Right atrium auricular region (tissue), 2 donors: ENCODE results near the gene BMP8A. TPM values are rescaled to one million over a fixed set of nuclear protein-coding genes. Genes with fewer than 3 reads are reported as not detected.

Experiments used
- DNase-seq: peaks from one replicate; pipeline ENCODE4 v3.0.0-alpha.2; 2019; ENCODE audit warnings: low spot score
- H3K27ac ChIP-seq, 2 donors: fragments of 200-600 bp; sonication (generic); 1 replicate in 1 of 2; 2 replicates in 1 of 2; pipeline ENCODE4 v1.5.1; 2016 to 2019
- H3K27me3 ChIP-seq, 2 donors: fragments of 200-600 bp; sonication (generic); one replicate each; pipeline versions ENCODE4 v1.5.1 to v1.6.0; 2017 to 2019
- H3K36me3 ChIP-seq: fragments of 200-600 bp; sonication (generic); one replicate; pipeline ENCODE4 v1.5.1; 2016
- H3K4me1 ChIP-seq, 2 donors: fragments of 200-600 bp; sonication (generic); one replicate each; pipeline versions ENCODE4 v1.5.1 to v1.6.0; 2017 to 2019
- H3K4me3 ChIP-seq, 2 donors: fragments of 200-600 bp; sonication (generic); 1 replicate in 1 of 2; 2 replicates in 1 of 2; pipeline ENCODE4 v1.5.1; 2017 to 2019; ENCODE audit warnings: mild to moderate bottlenecking in 1 of 2, moderate library complexity in 1 of 2
- H3K9me3 ChIP-seq, 2 donors: fragments of 200-600 bp; sonication (generic); one replicate each; pipeline ENCODE4 v1.5.1; 2019
- CTCF ChIP-seq, 2 donors: fragments of 200-600 bp; sonication (generic); IDR thresholded peaks; one replicate each; pipeline ENCODE4 v1.5.1; 2019; ENCODE audit warnings: antibody characterized with exemption in 2 of 2
- total RNA-seq, 2 donors: library from RNA; depleted of rRNA; stranded (reverse); fragments of >200 nt; gene quantifications; one replicate each; pipeline ENCODE4 v1.1.0, GENCODE V29; 2016

Gene BMP8A
- total RNA-seq, 2 donors from 2014 or later: 1.4 to 3.2 TPM

GRCh38 chr1:39450956-39451606 is 40.4 kb upstream of the BMP8A start:
- H3K27ac ChIP-seq: peak overlapping the region; percentile 7 to 59
- TF ChIP-seq CTCF (IDR thresholded peaks at IDR 0.05): no peak
- peaks cover 96% of the 10 kb centered on the region for H3K36me3 ChIP-seq

GRCh38 chr1:39452081-39452480 is 39.4 kb upstream of the BMP8A start:
- H3K4me1 ChIP-seq: peaks cover 0 to 24% of the 10 kb centered on the region in 2 donors
- TF ChIP-seq CTCF (IDR thresholded peaks at IDR 0.05): no peak
- H3K4me3 ChIP-seq: no peak overlapping the region
- H3K27ac ChIP-seq: peak overlapping the region; percentile 19 to 59
- H3K9me3 ChIP-seq: no peaks in the 10 kb centered on the region
- no peaks in the 10 kb centered on the region for H3K27me3 ChIP-seq
- H3K36me3 ChIP-seq: peaks cover 96% of the 10 kb centered on the region
- DNase-seq: no peak

More at GRCh38 chr1:39450956-39451606, 40.4 kb upstream of the BMP8A start:
- Histone ChIP-seq H3K4me3 (no peak overlapping the region), H3K4me1 (peaks cover 0 to 24% of the 10 kb centered on the region in 2 donors), H3K9me3 (no peaks in the 10 kb centered on the region), H3K27me3 (no peaks in the 10 kb centered on the region)
- no peak for DNase-seq

- Histone ChIP-seq H3K4me3 (no peak overlapping the region), H3K4me1 (peaks cover 0 to 24% of the 10 kb centered on the region in 2 donors), H3K36me3 (peaks cover 96% of the 10 kb centered on the region), H3K27me3 (no peaks in the 10 kb centered on the region), H3K9me3 (no peaks in the 10 kb centered on the region), H3K27ac (peak overlapping the region; percentile 19 to 59)
- no peak for DNase-seq
- TF ChIP-seq CTCF (IDR thresholded peaks at IDR 0.05): no peak
Observed at GRCh38 chr1:39452540-39452939, 38.9 kb upstream of the BMP8A start.

GRCh38 chr1:39453603-39454002 is 37.8 kb upstream of the BMP8A start:
- Histone ChIP-seq H3K9me3 (no peaks in the 10 kb centered on the region), H3K36me3 (peaks cover 96% of the 10 kb centered on the region), H3K4me1 (peaks cover 0 to 24% of the 10 kb centered on the region in 2 donors), H3K4me3 (no peak overlapping the region), H3K27ac (peak overlapping the region in 1 of 2 donors; percentile 9), H3K27me3 (no peaks in the 10 kb centered on the region)
- no peak for TF ChIP-seq CTCF (IDR thresholded peaks at IDR 0.05)
- peak; percentile 81 for DNase-seq

- H3K4me1 ChIP-seq: no peaks in the 10 kb centered on the region
- H3K9me3 ChIP-seq: no peaks in the 10 kb centered on the region
- TF ChIP-seq CTCF (IDR thresholded peaks at IDR 0.05): no peak
- H3K27me3 ChIP-seq: no peaks in the 10 kb centered on the region
- no peak overlapping the region for H3K4me3 ChIP-seq
- no peak for DNase-seq
- H3K27ac ChIP-seq: no peak overlapping the region
- peaks cover 99% of the 10 kb centered on the region for H3K36me3 ChIP-seq
Observed at GRCh38 chr1:39458991-39459390, 32.4 kb upstream of the BMP8A start.

- Histone ChIP-seq H3K27me3 (no peaks in the 10 kb centered on the region), H3K27ac (no peak overlapping the region), H3K4me3 (no peak overlapping the region), H3K4me1 (peaks cover 0 to 10% of the 10 kb centered on the region in 2 donors), H3K9me3 (no peaks in the 10 kb centered on the region), H3K36me3 (peaks cover 97% of the 10 kb centered on the region)
- no peak for DNase-seq
- no peak for TF ChIP-seq CTCF (IDR thresholded peaks at IDR 0.05)
Observed at GRCh38 chr1:39462074-39462473, 29.4 kb upstream of the BMP8A start.
